HG03108 (cell line): ENCODE measurements around the gene CDH19.

Experiments used
- ATAC-seq: cut with Tn5 transposase; IDR thresholded peaks from one replicate; pipeline ENCODE4 v1.9.1; 2021; ENCODE audit warnings: moderate library complexity; ENCODE audit not compliant: unreplicated experiment

The CDH19 gene

DNA sequence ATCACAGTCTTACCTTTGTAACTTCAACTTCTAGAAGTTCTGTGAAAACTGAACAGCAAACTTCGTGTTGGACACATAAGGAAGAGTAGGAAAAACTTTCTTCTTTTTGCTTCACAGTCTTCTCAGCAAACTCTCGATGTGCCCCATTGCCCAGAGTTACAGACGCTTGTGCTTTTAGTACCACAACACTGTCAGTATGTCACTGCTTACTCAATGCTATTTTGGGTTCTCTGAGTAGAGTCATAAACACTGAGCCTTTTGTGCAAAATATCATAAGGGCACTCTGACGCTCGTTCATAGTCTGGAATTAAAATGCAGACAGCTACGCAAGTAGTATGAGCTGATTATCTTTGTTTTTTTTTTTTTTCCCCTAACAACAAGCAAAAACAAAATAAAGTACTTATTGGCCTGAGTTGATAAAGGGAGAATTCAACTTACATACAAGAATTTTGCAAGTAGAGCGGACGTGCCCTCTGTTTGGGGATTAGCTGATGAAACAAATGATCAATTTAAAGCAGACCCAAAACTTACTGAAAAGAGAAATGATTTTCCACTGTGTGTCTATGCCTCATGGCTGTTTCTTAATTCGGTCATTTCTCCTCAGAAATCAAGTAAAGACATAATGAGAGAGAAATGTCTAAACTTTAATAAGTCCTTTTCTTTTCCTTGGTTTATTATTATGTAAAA, at the start of gene CDH19:
Gene CDH19, minus strand, starts transcription at position 150 of the 687 bp plus-strand sequence. CDS start 31,886 bp downstream, outside the sequence.
- no peak for ATAC-seq

DNA sequence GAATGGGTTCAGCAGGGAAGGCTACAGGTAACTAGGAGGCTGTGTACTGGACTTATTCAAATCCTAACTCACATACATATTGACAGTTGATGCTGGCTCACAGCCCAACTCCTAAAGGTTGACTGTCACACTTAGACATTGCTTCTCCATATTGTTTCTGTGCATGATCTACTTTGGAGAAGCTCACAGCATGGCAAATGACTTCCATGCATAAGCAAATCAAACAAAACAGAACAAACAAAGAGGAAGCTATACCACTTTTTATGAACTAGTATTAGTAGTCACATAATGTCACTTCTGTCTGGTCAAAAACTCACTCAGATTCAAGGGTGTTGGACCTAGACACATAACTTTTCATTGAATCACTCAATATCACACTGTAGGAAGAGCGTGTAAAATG, 43.8 kb upstream of the CDH19 start:
- ATAC-seq = no peak

GRCh38 chr18:66646609-66647008, 42.7 kb upstream of the CDH19 start:
- no peak for ATAC-seq

DNA sequence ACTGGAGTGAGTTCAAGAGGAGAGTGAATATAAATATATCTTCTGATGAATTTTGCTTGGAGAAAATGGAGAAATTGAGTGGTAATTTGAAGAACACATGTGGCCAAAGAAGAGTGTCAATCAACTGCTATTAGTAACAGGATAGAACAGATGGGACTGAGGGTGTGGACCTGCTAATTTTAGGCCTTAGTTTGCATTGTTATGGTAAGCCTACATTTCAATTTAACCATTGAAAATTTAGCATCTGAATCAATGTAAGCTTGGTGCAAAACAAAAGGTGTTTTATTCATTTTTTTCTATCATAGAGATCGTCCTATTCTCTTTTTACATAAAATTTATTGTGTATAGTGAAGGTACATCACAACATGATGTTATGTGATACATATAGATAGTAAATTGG, 42.1 kb upstream of the CDH19 start:
- no peak for ATAC-seq

- no peak for ATAC-seq
Measured at GRCh38 chr18:66641056-66641455, 37.2 kb upstream of the CDH19 start.

DNA sequence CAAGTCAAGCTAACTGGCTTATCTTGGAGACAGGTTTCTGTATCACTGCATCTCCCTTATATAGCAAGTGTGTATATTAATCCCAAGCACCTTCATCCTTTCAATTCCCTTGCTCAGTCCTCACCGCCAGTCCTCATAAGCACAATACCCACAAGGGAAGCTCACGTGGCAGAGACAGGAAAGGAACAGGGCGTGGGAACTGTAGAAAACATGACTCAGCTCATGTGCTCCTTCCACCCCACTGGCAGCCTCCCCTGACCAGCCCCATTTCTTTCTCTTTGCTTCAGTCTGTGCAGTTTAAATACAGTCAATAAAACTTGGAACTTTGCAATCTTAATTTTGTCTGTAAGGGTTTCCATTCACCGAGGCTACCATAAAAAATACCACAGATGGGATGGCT, 36.5 kb upstream of the CDH19 start:
- no peak for ATAC-seq

GRCh38 chr18:66638856-66639629, 35.2 kb upstream of the CDH19 start:
- ATAC-seq = no peak

GRCh38 chr18:66635342-66635741, 31.5 kb upstream of the CDH19 start:
- ATAC-seq = no peak

DNA sequence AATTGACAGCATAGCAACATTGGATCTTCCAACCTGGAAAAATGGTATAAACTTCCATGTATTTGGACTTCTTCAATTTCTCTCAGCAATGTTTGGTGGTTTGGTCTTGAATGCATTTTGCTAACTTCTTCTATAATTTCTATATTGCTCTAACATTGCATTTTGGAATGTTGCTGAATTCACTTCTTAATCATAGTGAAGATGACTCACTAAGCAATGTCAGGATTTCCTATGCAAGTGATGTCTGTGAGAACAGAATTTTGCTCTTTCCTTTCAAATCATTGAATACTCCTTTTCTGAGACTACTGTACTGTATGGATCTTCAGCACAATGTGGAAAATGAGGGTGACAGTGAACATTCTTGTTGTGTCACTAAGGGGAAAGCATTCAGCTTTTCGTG, 28.9 kb upstream of the CDH19 start:
- no peak for ATAC-seq

- ATAC-seq = no peak
Measured at GRCh38 chr18:66630831-66631230, 26.9 kb upstream of the CDH19 start.

DNA sequence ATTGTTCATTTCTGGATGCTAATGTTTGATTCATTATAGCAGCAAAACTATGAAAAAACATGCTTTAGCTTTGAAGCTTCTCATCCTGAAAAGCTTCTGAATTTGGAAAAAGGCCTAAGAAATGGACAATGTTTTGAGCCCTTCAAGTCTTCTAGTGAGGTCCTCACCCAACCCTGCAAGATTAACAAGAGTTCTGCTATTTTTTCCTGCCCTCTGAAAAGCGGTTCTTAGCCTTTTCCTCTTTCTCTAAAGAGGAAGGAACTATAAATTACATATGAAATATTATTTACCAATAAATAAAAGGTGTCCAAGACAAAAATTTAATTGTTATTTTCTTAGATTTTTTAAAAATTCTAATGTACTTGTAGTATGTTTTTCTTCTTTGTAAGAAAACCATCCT, 19.9 kb upstream of the CDH19 start:
- ATAC-seq = no peak

DNA sequence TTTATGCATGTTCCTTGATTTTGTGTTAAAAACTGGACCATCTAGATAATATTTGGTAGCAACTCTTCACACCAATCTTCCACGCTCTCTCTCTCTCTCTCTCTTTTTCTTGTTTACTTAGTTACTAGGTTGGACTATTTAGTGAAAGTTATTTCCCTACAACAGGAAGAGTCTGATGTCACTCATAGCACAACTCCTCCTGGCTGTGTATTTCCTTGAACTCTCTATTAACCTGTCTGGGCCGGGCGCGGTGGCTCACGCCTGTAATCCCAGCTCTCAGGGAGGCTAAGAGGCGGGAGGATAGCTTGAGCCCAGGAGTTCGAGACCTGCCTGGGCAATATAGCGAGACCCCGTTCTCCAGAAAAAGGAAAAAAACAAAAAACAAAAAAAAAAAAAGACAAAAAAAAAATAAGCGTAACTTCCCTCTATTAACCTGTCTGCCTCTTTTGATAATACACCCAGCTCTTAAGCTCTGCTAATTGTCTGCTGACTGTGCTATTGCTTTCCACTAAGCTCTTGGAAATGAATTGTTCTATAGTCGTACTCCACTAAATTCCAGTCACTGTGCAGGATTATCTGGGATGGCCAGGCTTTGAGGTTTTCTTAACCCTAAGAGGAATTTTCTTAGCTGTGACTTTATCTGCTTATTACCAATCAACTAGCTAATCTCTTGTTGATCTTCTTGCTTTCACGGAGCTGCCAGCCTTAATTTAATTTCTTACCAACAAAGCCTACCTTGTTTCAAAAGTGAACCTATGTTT, 18.1 kb upstream of the CDH19 start:
- no peak for ATAC-seq

GRCh38 chr18:66616523-66616983, 12.7 kb upstream of the CDH19 start:
- no peak for ATAC-seq

- no peak for ATAC-seq
Measured at GRCh38 chr18:66615176-66615575, 11.3 kb upstream of the CDH19 start.

GRCh38 chr18:66607632-66608031, 3.7 kb upstream of the CDH19 start:
- ATAC-seq = no peak

GRCh38 chr18:66601649-66602048, 2.2 kb downstream of the CDH19 start:
- no peak for ATAC-seq

DNA sequence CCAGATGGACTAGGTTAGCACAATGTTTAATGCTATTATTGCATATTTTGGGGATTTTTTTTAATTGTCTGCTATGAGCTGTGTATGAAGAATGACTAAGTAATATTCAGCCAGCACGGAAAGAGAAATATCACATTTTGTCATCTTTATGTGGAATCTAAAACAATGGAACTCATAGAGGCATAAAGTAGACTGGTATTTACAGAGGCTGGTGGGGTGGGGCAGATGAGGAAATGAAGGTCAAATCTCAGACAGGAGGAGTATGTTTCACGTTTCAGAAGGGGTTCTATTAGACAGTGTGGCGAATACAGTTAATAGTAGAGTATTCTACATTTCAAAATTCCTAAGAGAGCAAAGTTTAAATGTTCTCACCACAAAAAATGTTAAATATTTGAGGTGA, 4.7 kb downstream of the CDH19 start:
- no peak for ATAC-seq

DNA sequence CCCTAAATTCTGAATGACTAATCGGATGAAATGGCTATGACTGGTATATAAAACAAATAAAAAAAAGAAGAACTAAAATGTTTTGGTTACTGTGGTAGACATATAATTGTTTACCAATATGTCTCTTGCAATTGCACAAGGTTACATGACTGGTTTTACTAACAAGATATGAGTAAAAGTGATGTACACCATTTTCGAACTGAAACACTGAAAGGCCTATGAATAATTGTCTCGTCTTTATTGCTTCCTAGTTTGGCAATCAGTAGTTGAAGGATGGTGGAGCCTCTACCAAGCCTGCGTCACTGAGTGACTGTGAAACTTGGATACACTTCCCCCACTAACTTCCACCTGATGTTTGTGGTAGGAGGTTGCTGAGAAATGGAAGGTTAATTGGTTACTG, 16.5 kb downstream of the CDH19 start:
- ATAC-seq = no peak

GRCh38 chr18:66582211-66582610, 21.7 kb downstream of the CDH19 start:
- no peak for ATAC-seq

DNA sequence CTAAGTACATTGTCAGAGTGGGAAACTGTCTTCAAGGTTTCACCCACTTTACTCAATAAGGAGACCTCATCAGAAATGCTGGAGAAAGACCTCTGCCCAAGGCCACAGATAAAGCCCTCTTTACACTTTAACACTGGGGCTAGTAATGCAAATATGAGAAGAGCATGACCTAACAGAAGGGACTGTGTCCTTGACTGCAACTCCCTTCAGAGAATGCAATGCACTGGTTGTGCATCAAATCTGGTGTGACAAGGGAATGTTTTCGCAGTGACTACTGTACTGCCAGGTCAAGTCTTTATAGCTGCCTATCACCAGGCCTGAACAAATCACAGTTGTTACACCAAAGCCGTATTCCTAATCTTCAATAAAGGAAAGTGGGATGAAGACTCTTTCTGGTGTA, 28.6 kb downstream of the CDH19 start:
- ATAC-seq = no peak

DNA sequence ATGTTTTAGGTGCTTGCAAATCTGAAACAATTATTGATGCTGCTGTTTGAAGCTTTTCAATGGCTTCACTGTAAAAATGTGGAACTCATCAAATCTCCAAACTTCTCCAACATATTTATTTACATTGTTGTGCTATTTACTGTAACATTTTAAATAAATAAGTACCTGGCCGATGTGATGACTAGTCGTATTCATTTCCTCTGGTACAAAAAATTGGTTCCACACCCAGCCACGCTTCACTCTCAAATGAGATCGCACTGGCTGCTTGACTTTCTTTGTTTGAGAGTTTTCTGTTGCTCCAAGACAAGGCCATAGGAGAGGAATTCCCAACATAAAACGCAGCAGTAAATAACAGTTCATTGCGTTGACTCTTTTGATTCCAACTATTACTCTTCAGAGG, 32.0 kb downstream of the CDH19 start:
- ATAC-seq = no peak

DNA sequence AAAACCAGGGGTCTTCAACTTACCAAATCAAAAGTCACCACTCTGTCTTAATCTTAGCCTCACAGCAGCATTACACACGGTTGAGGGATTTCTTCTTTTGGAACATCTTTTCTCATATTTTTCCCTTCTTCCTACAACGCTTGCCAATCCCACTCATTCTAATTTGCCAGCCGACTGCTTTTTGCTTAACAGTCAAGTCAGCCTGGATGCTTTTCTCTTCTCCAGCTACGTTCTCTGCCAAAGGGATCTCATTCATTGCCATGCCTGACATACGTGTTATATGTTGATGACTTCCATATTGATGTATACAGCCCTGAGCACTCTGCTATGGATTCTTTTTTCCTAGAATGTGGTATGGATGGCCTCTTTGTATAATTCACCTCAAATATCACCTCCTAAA, 37.3 kb downstream of the CDH19 start:
- no peak for ATAC-seq
